Measurements from ENCODE around the gene ACHE.

DNA sequence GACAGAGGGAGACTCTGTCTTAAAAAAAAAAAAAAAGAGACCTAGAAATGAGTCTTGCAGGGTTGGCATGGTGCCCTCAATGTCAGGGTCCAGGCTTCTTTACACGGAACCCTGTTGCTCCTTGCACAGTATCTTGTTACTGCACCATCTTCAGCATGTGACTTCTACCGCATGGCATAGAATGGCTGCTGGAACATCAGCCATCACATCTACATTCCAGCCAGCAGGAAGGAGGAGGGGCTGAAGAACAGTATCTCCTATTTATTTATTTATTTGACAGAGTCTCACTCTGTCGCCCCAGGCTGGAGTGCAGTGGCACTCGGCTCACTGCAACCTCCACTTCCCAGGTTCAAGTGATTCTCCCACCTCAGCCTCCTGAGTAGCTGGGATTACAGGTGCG, 3.7 kb upstream of the ACHE start:
- no peak for TF ChIP-seq POLR2A (IDR thresholded peaks at IDR 0.05)
- TF ChIP-seq, protein P1, sequence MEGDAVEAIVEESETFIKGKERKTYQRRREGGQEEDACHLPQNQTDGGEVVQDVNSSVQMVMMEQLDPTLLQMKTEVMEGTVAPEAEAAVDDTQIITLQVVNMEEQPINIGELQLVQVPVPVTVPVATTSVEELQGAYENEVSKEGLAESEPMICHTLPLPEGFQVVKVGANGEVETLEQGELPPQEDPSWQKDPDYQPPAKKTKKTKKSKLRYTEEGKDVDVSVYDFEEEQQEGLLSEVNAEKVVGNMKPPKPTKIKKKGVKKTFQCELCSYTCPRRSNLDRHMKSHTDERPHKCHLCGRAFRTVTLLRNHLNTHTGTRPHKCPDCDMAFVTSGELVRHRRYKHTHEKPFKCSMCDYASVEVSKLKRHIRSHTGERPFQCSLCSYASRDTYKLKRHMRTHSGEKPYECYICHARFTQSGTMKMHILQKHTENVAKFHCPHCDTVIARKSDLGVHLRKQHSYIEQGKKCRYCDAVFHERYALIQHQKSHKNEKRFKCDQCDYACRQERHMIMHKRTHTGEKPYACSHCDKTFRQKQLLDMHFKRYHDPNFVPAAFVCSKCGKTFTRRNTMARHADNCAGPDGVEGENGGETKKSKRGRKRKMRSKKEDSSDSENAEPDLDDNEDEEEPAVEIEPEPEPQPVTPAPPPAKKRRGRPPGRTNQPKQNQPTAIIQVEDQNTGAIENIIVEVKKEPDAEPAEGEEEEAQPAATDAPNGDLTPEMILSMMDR (IDR thresholded peaks at IDR 0.05): no peak
